ENCODE results near the gene DPH5. TPM values are rescaled to one million over a fixed set of nuclear protein-coding genes. Genes with fewer than 3 reads are reported as not detected.

The DPH5 gene
- total RNA-seq, 1 donor from 2014 or later, result 14.2 TPM

DNA sequence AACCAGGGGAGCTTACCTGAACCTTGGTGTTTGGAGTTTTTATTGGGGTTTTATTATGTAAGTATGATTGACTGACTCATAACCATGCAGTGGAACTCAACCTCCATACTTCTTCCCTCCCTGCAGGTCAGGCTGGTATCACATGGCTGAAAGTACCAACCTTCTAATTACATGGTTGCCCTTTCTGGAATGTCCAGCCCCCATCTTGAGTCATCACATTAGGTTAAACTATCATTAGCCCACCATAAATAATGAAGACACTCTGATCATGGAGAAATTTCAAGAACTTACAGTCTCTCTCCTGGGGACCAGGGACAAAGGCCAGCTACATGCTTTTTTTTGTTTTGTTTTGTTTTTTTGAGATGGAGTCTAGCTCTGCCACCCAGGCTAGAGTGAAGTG is 19.2 kb upstream of the DPH5 start:
- TF ChIP-seq, protein P1, sequence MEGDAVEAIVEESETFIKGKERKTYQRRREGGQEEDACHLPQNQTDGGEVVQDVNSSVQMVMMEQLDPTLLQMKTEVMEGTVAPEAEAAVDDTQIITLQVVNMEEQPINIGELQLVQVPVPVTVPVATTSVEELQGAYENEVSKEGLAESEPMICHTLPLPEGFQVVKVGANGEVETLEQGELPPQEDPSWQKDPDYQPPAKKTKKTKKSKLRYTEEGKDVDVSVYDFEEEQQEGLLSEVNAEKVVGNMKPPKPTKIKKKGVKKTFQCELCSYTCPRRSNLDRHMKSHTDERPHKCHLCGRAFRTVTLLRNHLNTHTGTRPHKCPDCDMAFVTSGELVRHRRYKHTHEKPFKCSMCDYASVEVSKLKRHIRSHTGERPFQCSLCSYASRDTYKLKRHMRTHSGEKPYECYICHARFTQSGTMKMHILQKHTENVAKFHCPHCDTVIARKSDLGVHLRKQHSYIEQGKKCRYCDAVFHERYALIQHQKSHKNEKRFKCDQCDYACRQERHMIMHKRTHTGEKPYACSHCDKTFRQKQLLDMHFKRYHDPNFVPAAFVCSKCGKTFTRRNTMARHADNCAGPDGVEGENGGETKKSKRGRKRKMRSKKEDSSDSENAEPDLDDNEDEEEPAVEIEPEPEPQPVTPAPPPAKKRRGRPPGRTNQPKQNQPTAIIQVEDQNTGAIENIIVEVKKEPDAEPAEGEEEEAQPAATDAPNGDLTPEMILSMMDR (conservative IDR thresholded peaks at IDR 0.05; ENCODE audit: low read depth, low read length), result no peak
- no peak overlapping the region for H3K4me3 ChIP-seq (ENCODE audit: low read depth, low read length)
- no peak for DNase-seq (ENCODE audit: low read depth)

DNA sequence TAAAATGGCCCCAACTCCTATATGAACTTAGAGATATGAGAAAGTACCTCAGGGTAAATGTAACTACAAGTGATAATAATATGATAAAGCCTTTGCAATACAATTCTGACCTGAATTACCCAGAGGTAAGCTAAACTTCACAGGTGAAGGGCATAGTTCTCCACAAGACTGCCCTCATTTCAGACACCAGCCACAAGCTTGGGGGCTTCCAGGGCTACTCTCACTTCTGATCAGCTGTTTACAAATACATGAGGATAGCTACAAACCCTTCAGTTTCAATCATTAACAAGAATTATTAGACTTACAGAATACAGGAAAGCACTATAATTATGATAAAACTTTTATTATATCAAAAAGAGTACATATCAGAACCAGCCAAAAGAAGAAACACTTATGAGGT is 18.7 kb upstream of the DPH5 start:
- TF ChIP-seq, protein P1 (conservative IDR thresholded peaks at IDR 0.05; ENCODE audit: low read depth, low read length), result no peak
- no peak for DNase-seq (ENCODE audit: low read depth)

DNA sequence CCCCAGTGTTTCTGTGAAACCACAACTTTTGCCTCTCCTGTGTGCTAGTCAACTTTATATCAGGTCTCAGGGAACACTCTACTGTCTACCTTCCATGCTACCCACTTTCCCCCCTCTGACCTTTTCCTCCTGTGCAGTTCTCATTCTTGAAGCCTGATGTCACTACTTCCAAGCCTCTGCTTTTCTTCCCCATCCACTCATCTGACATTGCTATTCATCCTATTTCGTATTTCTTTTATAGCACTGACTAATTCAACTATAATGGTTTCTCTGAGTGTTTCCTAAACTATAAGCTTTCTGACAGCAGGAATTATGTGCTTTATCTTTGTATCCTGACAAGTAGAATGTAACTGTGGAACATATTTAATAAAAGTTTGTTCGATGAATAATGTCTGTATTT is 18.2 kb upstream of the DPH5 start:
- no peak overlapping the region for H3K4me3 ChIP-seq (ENCODE audit: low read depth, low read length)
- DNase-seq (ENCODE audit: low read depth), result no peak
- TF ChIP-seq, protein P1 (conservative IDR thresholded peaks at IDR 0.05; ENCODE audit: low read depth, low read length), result peak; percentile 59

More for the DNA sequence above, 18.7 kb upstream of the DPH5 start:
- no peak overlapping the region for H3K4me3 ChIP-seq (ENCODE audit: low read depth, low read length)

DNA sequence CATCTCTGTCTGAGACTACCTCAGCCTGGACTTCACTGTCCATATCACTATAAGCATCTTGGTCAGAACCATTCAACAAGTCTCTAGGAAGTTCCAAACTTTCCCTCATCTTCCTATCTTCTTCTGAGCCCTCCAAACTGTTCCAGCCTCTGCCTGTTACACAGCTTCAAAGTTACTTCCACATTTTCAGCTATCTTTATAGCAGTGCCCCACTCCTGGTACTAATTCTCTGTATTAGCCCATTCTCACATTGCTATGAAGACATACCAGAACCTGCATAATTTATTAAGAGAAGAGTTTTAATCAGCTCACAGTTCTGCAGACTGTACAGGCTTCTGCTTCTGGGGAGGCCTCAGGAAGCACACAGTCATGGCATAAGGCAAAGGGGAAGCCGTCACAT is 15.7 kb upstream of the DPH5 start:
- no peak for DNase-seq (ENCODE audit: low read depth)
- H3K4me3 ChIP-seq (ENCODE audit: low read depth, low read length), result no peak overlapping the region
- TF ChIP-seq, protein P1 (conservative IDR thresholded peaks at IDR 0.05; ENCODE audit: low read depth, low read length), result no peak

DNA sequence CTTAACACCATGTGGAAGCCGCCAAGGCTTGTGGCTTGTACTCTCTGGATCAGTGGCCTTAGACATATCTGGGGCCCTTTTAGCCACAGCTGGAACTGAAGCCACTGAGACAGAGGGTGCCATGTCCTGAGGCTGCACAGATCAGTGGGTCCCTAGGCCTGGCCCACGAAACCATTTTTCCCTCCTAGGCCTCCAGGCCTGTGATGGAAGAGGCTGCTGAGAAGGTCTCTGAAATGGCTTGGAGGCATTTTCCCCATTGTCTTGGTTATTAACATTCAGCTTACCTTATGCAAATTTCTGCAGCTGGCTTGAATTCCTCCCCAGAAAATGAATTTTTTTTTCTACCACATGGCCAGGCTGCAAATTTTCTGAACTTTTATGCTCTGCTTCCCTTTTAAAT is 15.1 kb upstream of the DPH5 start:
- TF ChIP-seq, protein P1 (conservative IDR thresholded peaks at IDR 0.05; ENCODE audit: low read depth, low read length), result no peak
- no peak for DNase-seq (ENCODE audit: low read depth)
- no peak overlapping the region for H3K4me3 ChIP-seq (ENCODE audit: low read depth, low read length)

DNA sequence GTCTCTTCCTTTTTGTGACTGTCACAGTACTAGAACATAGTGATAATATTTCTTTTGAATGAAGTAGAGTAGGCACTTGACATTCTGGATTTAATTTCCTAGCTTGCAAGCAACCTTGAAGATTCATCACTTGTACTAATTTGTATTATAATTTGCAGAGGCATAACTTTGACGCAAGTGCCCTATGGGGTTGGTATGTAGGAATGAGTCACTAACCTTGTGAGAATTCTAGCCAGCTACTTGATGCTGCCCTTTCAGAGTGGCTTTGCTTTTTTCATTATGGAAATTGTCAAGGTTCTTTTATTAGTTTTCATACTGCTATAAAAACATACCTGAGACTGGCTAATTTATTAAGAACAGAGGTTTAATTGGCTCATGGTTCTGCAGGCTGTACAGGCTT is 13.7 kb upstream of the DPH5 start:
- TF ChIP-seq, protein P1 (conservative IDR thresholded peaks at IDR 0.05; ENCODE audit: low read depth, low read length), result no peak
- DNase-seq (ENCODE audit: low read depth), result no peak
- H3K4me3 ChIP-seq (ENCODE audit: low read depth, low read length), result no peak overlapping the region

DNA sequence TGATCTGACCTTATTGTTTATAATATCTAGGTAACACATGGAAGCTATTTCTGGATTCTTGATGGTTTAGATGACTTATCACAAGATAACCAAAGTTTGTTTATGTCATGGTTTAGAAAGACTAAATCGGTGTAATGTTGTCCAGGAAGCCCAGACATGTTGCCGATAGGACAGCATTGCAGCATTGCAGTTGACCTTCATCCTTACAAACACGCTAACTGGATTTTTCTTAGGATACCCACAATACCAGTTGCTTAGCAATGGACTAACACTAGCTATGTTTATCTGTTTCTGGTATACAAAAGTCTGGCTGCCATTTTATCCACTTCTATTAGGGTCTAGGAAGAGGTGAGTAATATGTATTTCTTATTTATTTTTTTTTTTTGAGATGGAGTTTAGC is 11.7 kb upstream of the DPH5 start:
- DNase-seq (ENCODE audit: low read depth), result no peak
- TF ChIP-seq, protein P1 (conservative IDR thresholded peaks at IDR 0.05; ENCODE audit: low read depth, low read length), result no peak
- H3K4me3 ChIP-seq (ENCODE audit: low read depth, low read length), result no peak overlapping the region
